GM12878 (cell line): ENCODE results near the gene SNED1. TPM values are rescaled to one million over a fixed set of nuclear protein-coding genes. Genes with fewer than 3 reads are reported as not detected.

Experiments used
- ATAC-seq: fragments of 200-7000 bp; cut with Tn5 transposase; 3 replicates; pipeline ENCODE4 v1.9.1; 2020; ENCODE audit warnings: mild to moderate bottlenecking, moderate library complexity
- BruUV-seq: library from RNA; stranded (reverse); fragments of 400-500 nt; replicated peaks from 2 replicates; lab custom pipeline; 2021; lab: Mats Ljungman, UMichigan
- CTCF ChIA-PET: fragments of 300-600 bp; sonication (Branson Sonifier 250); formaldehyde crosslinking; extraction: SDS; loops from one replicate; lab custom pipeline; 2021; ENCODE audit warnings: inconsistent platforms; lab: Yijun Ruan, JAX
- POLR2A ChIA-PET: fragments of 350-600 bp; formaldehyde crosslinking; extraction: SDS; loops from one replicate; lab custom pipeline; 2021; ENCODE audit warnings: inconsistent platforms; lab: Charles Lee
- RAD21 ChIA-PET: fragments of 300-600 bp; sonication (Branson Sonifier 250); formaldehyde crosslinking; loops from one replicate; lab custom pipeline; 2023; ENCODE audit warnings: antibody characterized with exemption; ENCODE audit not compliant: unreplicated experiment; lab: Charles Lee
- SMC1A ChIA-PET: fragments of 300-600 bp; sonication (Branson Sonifier 250); formaldehyde crosslinking; loops from one replicate; lab custom pipeline; 2023; ENCODE audit not compliant: unreplicated experiment, uncharacterized antibody; lab: Charles Lee
- DNase-seq: peaks from one replicate; pipeline ENCODE4 v3.0.0-alpha.2; 2011; ENCODE audit warnings: low read depth, low spot score
- FAIRE-seq: peaks from 3 replicates; lab custom pipeline; 2011; peaks lifted over from hg19 to GRCh38; lab: Jason Lieb, UNC
- H2AFZ ChIP-seq: 2 replicates; pipeline ENCODE4 v1.6.0; 2011; ENCODE audit warnings: low read depth, low read length, control low read depth; ENCODE audit not compliant: control insufficient read depth
- H3K27ac ChIP-seq: 2 replicates; pipeline ENCODE4 v1.5.1; 2011; ENCODE audit warnings: control low read depth; ENCODE audit not compliant: control insufficient read depth, insufficient read depth
- H3K27me3 ChIP-seq, 2 experiments: replicated peaks in 1 of 2; 2 replicates each; pipeline versions ENCODE4 v1.6.0 to v1.6.1; 2011; ENCODE audit warnings: low read length in 1 of 2; ENCODE audit not compliant: control insufficient read depth in 2 of 2, insufficient read depth in 2 of 2
- H3K36me3 ChIP-seq, 2 experiments: 2 replicates each; pipeline ENCODE4 v1.5.1; 2011; ENCODE audit warnings: low read length in 1 of 2; ENCODE audit not compliant: control insufficient read depth in 2 of 2, insufficient read depth in 2 of 2
- H3K4me1 ChIP-seq: 2 replicates; pipeline ENCODE4 v1.6.1; 2011; ENCODE audit warnings: mild to moderate bottlenecking, low read length, moderate library complexity, mixed read lengths; ENCODE audit not compliant: control insufficient read depth, insufficient read depth
- H3K4me2 ChIP-seq: 2 replicates; pipeline ENCODE4 v1.6.0; 2011; ENCODE audit warnings: control low read depth; ENCODE audit not compliant: control insufficient read depth, insufficient read depth
- H3K4me3 ChIP-seq: fragments of 200-600 bp; sonication (generic); 2 replicates; pipeline ENCODE4 v1.5.1; 2016
- H3K79me2 ChIP-seq: 2 replicates; pipeline ENCODE4 v1.6.0; 2011; ENCODE audit warnings: low read length; ENCODE audit not compliant: control insufficient read depth, insufficient read depth
- H3K9ac ChIP-seq: 2 replicates; pipeline ENCODE4 v1.8.0; 2011; ENCODE audit warnings: low read length, control low read depth, mixed read lengths; ENCODE audit not compliant: control insufficient read depth, insufficient read depth
- H3K9me3 ChIP-seq: replicated peaks from 3 replicates; pipeline ENCODE4 v1.5.1; 2011; ENCODE audit warnings: mild to moderate bottlenecking, low read length; ENCODE audit not compliant: control insufficient read depth, insufficient read depth
- H4K20me1 ChIP-seq: 2 replicates; pipeline ENCODE4 v1.6.0; 2011; ENCODE audit not compliant: control insufficient read depth, insufficient read depth
- ATF7 ChIP-seq: fragments of 450-650 bp; IDR thresholded peaks from 2 replicates; pipeline ENCODE4 v1.6.1; 2016; ENCODE audit warnings: low read depth, mild to moderate bottlenecking
- BMI1 ChIP-seq: fragments of 450-650 bp; IDR thresholded peaks from 2 replicates; pipeline ENCODE4 v1.6.1; 2016; ENCODE audit warnings: mild to moderate bottlenecking, moderate library complexity, borderline replicate concordance
- EZH2 ChIP-seq: IDR thresholded peaks from 2 replicates; pipeline ENCODE4 v1.6.1; 2012; ENCODE audit warnings: low read depth, mild to moderate bottlenecking, control low read depth, inconsistent platforms, low read length, borderline replicate concordance; ENCODE audit not compliant: control insufficient read depth
- FOS ChIP-seq: IDR thresholded peaks from 3 replicates; pipeline ENCODE4 v1.6.1; 2011; ENCODE audit warnings: borderline replicate concordance; ENCODE audit not compliant: insufficient read length; ENCODE audit errors: extremely low read depth
- FOXM1 ChIP-seq: IDR thresholded peaks from 2 replicates; pipeline ENCODE4 v1.6.1; 2012; ENCODE audit warnings: low read depth, mild to moderate bottlenecking, inconsistent platforms, low read length, moderate library complexity
- IKZF1 ChIP-seq: fragments of 450-650 bp; conservative IDR thresholded peaks from 2 replicates; pipeline ENCODE4 v1.6.1; 2017; ENCODE audit warnings: antibody characterized with exemption, mild to moderate bottlenecking
- IKZF2 ChIP-seq, 2 experiments: fragments of 450-650 bp; IDR thresholded peaks; 2 replicates each; pipeline ENCODE4 v1.6.1; 2017; ENCODE audit warnings: mild to moderate bottlenecking in 2 of 2, moderate library complexity in 2 of 2
- NRF1 ChIP-seq: conservative IDR thresholded peaks from 2 replicates; pipeline ENCODE4 v1.6.1; 2011; ENCODE audit warnings: mild to moderate bottlenecking, low read depth, low read length, improper control_type of control experiment
- POLR2AphosphoS2 ChIP-seq: IDR thresholded peaks from 2 replicates; pipeline ENCODE4 v1.6.1; 2011; ENCODE audit warnings: low read depth, mild to moderate bottlenecking, low read length, improper control_type of control experiment, moderate library complexity
- RELA ChIP-seq: fragments of 450-650 bp; IDR thresholded peaks from 2 replicates; pipeline ENCODE4 v1.8.0; 2014; ENCODE audit warnings: borderline replicate concordance; ENCODE audit not compliant: partially characterized antibody
- SIX5 ChIP-seq: IDR thresholded peaks from 2 replicates; pipeline ENCODE4 v1.6.1; 2011; ENCODE audit warnings: mild to moderate bottlenecking, low read depth, low read length, moderate library complexity; ENCODE audit not compliant: severe bottlenecking
- SREBF2 ChIP-seq: IDR thresholded peaks from 2 replicates; pipeline ENCODE4 v1.6.1; 2012; ENCODE audit warnings: mild to moderate bottlenecking, low read length
- ZNF274 ChIP-seq: IDR thresholded peaks from one replicate; pipeline ENCODE4 v1.8.0; 2011; ENCODE audit not compliant: insufficient read length, insufficient read depth
- ZNF622 ChIP-seq: fragments of 450-650 bp; IDR thresholded peaks from 2 replicates; pipeline ENCODE4 v1.6.1; 2017; ENCODE audit warnings: mild to moderate bottlenecking, inconsistent platforms
- WGBS: methylation state at CpG from one replicate; pipeline ENCODE4 v1.1.6; 2016; ENCODE audit warnings: low lambda C conversion rate; ENCODE audit not compliant: insufficient replicate concordance, insufficient coverage; ENCODE audit errors: missing lambda C conversion rate; 5-methylcytosine and 5-hydroxymethylcytosine counted together
- in situ Hi-C: fragments of 300-500 bp; cut with MboI; formaldehyde crosslinking; loops from 9 replicates; pipeline ENCODE4 v1.14.3; 2018; ENCODE audit warnings: mixed read lengths
- intact Hi-C: fragments of 100-400 bp; cut with micrococcal nuclease; formaldehyde crosslinking; loops from one replicate; pipeline ENCODE4 v1.14.2; 2022; ENCODE audit not compliant: unreplicated experiment
- polyA plus RNA-seq, 11 experiments: library from polyadenylated mRNA; depleted of rRNA in 4 of 11; unstranded in 6 of 11; stranded (reverse) in 5 of 11; fragments of >200 nt; fragmentation: Nextera tagmentation in 4 of 11; fragmentation: Illumina TruSeq in 1 of 11; extraction: Ambion mirVana in 4 of 11; extraction: Trizol in 1 of 11; gene quantifications; 1 replicate in 1 of 11; 2 replicates in 10 of 11; pipeline versions ENCODE4 v1.2.1 to v1.2.3, GENCODE V29; 2011 to 2016; ENCODE audit warnings: inconsistent platforms in 2 of 11, missing spikeins in 2 of 11, low read depth in 1 of 11
- total RNA-seq, 4 experiments: library from RNA; depleted of rRNA in 3 of 4; stranded (reverse); fragments of >200 nt in 3 of 4; fragmentation: Illumina TruSeq in 1 of 4; extraction: Trizol in 1 of 4; gene quantifications; 2 replicates each; pipeline versions ENCODE4 v1.2.1 to v1.2.3, GENCODE V29; 2013 to 2021
- TF ChIP-seq, protein P1 (sequence below): fragments of 450-650 bp; conservative IDR thresholded peaks from 2 replicates; pipeline ENCODE4 v1.6.1; 2017; ENCODE audit warnings: mild to moderate bottlenecking, moderate library complexity

Gene SNED1
- total and polyA plus RNA-seq, 10 of the 15 experiments (the other 5 are each of a cell fraction or from before 2014, with no cell fraction given), result 0.05 to 8.4 (median 3.0) TPM

DNA sequence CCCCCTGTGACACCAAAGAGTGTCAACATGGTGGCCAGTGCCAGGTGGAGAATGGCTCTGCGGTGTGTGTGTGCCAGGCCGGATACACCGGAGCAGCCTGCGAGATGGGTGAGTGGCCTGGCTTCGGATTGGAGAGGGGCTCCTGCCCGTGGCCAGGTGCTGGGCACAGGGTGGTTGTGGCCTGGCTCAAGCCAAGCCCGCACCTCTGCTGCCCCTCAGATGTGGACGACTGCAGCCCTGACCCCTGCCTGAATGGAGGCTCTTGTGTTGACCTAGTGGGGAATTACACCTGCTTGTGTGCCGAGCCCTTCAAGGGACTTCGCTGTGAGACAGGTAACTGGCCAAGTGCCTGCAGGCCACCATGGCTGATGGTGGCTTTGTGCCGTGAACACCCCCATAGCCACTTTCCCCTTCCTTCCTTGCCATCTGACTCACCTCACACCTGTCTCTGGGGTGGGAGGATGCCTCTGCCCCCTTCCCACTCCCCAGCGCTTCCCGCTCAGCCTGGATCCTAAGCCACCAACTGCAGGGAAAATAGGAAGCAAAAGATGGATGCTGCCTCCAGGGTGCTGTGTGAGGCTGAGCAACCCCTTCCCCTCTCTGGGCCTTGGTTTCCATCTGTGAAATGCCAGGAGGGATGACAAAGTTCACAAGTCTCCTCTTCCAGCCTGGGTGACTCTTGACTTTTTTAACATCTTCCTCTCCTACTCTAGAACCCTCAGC lies 41.8 kb downstream of the SNED1 start:
- in situ Hi-C loops, result no loop called here
- ChIA-PET POLR2A (no interaction called here), CTCF (no interaction called here), RAD21 (no interaction called here), SMC1A (no interaction called here)
- H3K27ac ChIP-seq, result peak overlapping the region; percentile 82
- H3K79me2 ChIP-seq, result no peaks in the 10 kb centered on the region
- 0 out of 2 replicates have a peak overlapping the region, but pooled peaks have one; percentile 28 for H3K4me3 ChIP-seq
- no peaks in the 10 kb centered on the region for H4K20me1 ChIP-seq
- H3K9ac ChIP-seq, result no peak overlapping the region
- peaks cover 51% of the 10 kb centered on the region for H3K4me1 ChIP-seq
- 86% methylated on average over 13 of the region's 13 CpGs for WGBS
- H3K4me2 ChIP-seq, result peak overlapping the region; percentile 56
- no peak for ATAC-seq
- H3K27me3 ChIP-seq, result peaks cover 0 to 2% of the 10 kb centered on the region in 2 experiments; a peak in 1 of 4 replicates
- H3K9me3 ChIP-seq, result no peaks in the 10 kb centered on the region
- H3K36me3 ChIP-seq, result no peaks in the 10 kb centered on the region
- TF ChIP-seq IKZF2 (IDR thresholded peaks at IDR 0.05) (0 out of 4 replicates have a peak, but pooled peaks of 1 of the 2 experiments have one; percentile 13), IKZF1 (0 out of 2 replicates have a peak, but pooled peaks have one; percentile 42), FOXM1 (no peak)
- BruUV-seq, result no TSS peak
- no peak overlapping the region for H2AFZ ChIP-seq
- no peak for DNase-seq
- intact Hi-C loops, result no loop called here
- FAIRE-seq, result no peak

DNA sequence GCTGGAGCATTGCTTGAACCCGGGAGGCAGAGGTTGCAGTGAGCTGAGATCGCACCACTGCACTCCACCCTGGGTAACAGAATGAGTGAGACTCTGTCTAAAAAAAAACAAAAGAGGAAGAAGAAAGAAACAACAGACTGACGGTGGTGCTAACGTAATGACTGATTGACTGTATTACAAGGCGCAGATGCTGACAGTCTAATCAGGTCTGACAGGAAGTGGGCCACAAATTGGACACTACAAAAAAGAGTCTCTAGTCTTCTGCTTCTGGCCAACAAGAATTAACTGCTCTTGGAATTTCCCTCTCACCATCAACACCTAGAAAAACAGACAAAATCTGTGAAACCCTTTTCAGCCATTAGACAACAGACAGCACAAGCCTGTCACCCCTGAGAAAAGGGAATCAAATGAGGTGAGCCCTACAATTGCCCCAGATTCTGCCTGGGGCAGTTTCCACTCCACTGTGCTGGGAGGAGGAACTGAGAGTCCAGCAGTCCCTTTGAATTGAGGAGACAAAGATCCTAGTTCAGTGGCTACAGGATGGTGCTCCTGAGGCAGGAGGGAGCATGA lies 43.3 kb downstream of the SNED1 start:
- Histone ChIP-seq H3K4me1 (peaks cover 51% of the 10 kb centered on the region), H3K79me2 (no peaks in the 10 kb centered on the region), H3K9ac (peak overlapping the region; percentile 68; the same call in 1 of the 2 replicates), H3K27ac (peak overlapping the region; percentile 82), H3K9me3 (no peaks in the 10 kb centered on the region), H3K27me3 (no peaks in the 10 kb centered on the region), H3K36me3 (no peaks in the 10 kb centered on the region), H3K4me2 (peak overlapping the region; percentile 56), H3K4me3 (peak overlapping the region; percentile 28; the same call in 1 of the 2 replicates), H4K20me1 (no peaks in the 10 kb centered on the region), H2AFZ (peak overlapping the region; percentile 35)
- RAD21 ChIA-PET, result interaction anchor here (1.0 kb wide), 1 partner anchor 22 kb away, joined by 3 read pairs; no protein-coding TSS in a partner anchor
- DNase-seq, result peak; percentile 86
- BruUV-seq, result no TSS peak
- in situ Hi-C loops (no loop called here), intact Hi-C loops (no loop called here)
- POLR2A ChIA-PET, result interaction anchor here (1.4 kb wide), 1 partner anchor 18 kb away, joined by 3 read pairs; no protein-coding TSS in a partner anchor
- 2% methylated on average over 5 of the region's 5 CpGs for WGBS
- ATAC-seq, result peak; percentile 79
- CTCF ChIA-PET, result no interaction called here
- FAIRE-seq, result peak; percentile 99
- SMC1A ChIA-PET, result no interaction called here
- TF ChIP-seq NRF1 (no peak), RELA (peak; percentile 48), BMI1 (peak; percentile 54; the same call in 1 of the 2 replicates), EZH2 (no peak), IKZF1 (peak; percentile 86), ZNF622 (no peak), ZNF274 (no peak), SREBF2 (no peak), SIX5 (no peak), POLR2AphosphoS2 (no peak), FOS (no peak), ATF7 (peak; percentile 91)
- TF ChIP-seq, protein P1, sequence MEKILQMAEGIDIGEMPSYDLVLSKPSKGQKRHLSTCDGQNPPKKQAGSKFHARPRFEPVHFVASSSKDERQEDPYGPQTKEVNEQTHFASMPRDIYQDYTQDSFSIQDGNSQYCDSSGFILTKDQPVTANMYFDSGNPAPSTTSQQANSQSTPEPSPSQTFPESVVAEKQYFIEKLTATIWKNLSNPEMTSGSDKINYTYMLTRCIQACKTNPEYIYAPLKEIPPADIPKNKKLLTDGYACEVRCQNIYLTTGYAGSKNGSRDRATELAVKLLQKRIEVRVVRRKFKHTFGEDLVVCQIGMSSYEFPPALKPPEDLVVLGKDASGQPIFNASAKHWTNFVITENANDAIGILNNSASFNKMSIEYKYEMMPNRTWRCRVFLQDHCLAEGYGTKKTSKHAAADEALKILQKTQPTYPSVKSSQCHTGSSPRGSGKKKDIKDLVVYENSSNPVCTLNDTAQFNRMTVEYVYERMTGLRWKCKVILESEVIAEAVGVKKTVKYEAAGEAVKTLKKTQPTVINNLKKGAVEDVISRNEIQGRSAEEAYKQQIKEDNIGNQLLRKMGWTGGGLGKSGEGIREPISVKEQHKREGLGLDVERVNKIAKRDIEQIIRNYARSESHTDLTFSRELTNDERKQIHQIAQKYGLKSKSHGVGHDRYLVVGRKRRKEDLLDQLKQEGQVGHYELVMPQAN, result 0 out of 2 replicates have a peak, but pooled peaks have one; percentile 26
